Measurements from ENCODE around the gene SEC14L5. TPM values are rescaled to one million over a fixed set of nuclear protein-coding genes. Genes with fewer than 3 reads are reported as not detected.

Gene SEC14L5
- total RNA-seq, 1 experiment from 2014 or later: 2.3 TPM

DNA sequence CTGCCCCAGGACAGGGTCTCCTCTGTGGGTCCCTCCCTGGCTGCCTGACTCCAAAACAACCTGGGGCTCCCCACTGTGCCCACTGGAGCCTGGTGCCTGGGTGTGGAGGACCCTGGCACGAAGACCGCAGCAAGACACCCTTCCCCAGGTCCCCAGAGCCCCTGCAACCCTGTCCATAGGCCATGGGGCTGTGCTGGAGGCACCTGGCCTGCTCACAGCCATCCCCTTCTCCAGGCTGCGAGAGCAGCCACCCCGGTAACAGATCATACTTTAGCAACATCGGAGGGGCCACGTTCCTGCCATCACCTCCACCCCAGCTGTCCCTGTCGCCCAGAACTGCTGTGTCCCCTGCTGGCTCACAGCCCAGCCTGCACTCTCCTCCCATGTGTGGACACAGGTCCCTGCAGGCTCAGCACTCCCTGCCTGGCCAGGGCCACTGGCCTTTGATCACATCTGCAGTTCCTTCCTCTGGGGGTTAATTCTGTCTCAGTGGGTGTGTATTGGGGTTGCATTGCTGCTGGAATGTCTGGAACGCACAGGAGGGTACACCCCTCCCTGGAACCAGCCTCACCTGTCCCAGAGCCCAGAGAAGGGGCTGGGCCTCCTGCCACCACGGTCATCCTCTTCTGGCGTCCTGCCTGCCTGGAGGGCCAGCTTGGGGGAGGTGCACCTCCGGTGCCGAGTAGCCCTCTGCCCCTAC, 33.4 kb upstream of the SEC14L5 start:
- H3K4me3 Mint-ChIP-seq: no peak overlapping the region
- TF ChIP-seq KAT7 (CRISPR knock-in tag; IDR thresholded peaks at IDR 0.05; ENCODE audit: borderline replicate concordance) (no peak), TEAD1 (CRISPR knock-in tag; IDR thresholded peaks at IDR 0.05) (peak; percentile 16; the same call in 1 of the 2 replicates)
- H3K9me3 Mint-ChIP-seq: peaks cover 8% of the 10 kb centered on the region
- no peaks in the 10 kb centered on the region; the same call in 1 of the 2 replicates for H3K27me3 Mint-ChIP-seq (ENCODE audit: low read depth)
- CTCF ChIA-PET: interaction anchor here (0.5 to 1.8 kb wide), 2 partner anchors 12 to 130 kb away, joined by 3 to 4 read pairs; no protein-coding TSS in a partner anchor
- peak overlapping the region; percentile 91 for H3K27ac Mint-ChIP-seq
- H3K4me1 Mint-ChIP-seq: peaks cover 34% of the 10 kb centered on the region
- DNase-seq (ENCODE audit: low spot score) (peak; percentile 52), ATAC-seq (peak; percentile 89)
- peaks cover 12% of the 10 kb centered on the region for H3K36me3 Mint-ChIP-seq
- POLR2A ChIA-PET: interaction anchor here (1.5 kb wide), 1 partner anchor 19 kb away, joined by 3 read pairs; no protein-coding TSS in a partner anchor

DNA sequence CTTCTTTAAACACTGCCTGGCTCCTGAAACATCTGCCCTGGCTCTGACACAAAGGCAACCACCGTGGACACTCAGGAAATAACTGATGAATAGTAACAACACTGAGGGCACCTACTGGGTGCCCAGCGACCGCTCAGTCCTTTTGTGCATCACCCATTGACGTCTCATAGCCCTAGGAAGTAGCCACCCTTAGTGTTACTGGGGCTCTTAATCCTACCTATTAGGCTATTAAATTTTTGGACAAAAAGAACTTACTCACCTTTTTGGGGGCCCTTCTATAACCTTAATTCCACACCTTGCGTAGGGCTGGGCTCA, 32.9 kb upstream of the SEC14L5 start:
- Mint-ChIP-seq H3K27ac (peak overlapping the region; percentile 91), H3K4me1 (peaks cover 34% of the 10 kb centered on the region), H3K4me3 (no peak overlapping the region), H3K36me3 (peaks cover 12% of the 10 kb centered on the region), H3K9me3 (peaks cover 8% of the 10 kb centered on the region), H3K27me3 (ENCODE audit: low read depth) (no peaks in the 10 kb centered on the region; the same call in 1 of the 2 replicates)
- ATAC-seq (no peak), DNase-seq (ENCODE audit: low spot score) (no peak)
- TF ChIP-seq OVOL2 (CRISPR knock-in tag; IDR thresholded peaks at IDR 0.05; ENCODE audit: borderline replicate concordance): no peak
- TF ChIP-seq, protein P1, sequence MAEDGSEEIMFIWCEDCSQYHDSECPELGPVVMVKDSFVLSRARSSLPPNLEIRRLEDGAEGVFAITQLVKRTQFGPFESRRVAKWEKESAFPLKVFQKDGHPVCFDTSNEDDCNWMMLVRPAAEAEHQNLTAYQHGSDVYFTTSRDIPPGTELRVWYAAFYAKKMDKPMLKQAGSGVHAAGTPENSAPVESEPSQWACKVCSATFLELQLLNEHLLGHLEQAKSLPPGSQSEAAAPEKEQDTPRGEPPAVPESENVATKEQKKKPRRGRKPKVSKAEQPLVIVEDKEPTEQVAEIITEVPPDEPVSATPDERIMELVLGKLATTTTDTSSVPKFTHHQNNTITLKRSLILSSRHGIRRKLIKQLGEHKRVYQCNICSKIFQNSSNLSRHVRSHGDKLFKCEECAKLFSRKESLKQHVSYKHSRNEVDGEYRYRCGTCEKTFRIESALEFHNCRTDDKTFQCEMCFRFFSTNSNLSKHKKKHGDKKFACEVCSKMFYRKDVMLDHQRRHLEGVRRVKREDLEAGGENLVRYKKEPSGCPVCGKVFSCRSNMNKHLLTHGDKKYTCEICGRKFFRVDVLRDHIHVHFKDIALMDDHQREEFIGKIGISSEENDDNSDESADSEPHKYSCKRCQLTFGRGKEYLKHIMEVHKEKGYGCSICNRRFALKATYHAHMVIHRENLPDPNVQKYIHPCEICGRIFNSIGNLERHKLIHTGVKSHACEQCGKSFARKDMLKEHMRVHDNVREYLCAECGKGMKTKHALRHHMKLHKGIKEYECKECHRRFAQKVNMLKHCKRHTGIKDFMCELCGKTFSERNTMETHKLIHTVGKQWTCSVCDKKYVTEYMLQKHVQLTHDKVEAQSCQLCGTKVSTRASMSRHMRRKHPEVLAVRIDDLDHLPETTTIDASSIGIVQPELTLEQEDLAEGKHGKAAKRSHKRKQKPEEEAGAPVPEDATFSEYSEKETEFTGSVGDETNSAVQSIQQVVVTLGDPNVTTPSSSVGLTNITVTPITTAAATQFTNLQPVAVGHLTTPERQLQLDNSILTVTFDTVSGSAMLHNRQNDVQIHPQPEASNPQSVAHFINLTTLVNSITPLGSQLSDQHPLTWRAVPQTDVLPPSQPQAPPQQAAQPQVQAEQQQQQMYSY (CRISPR knock-in tag; IDR thresholded peaks at IDR 0.05): no peak
- TF ChIP-seq, protein P2, sequence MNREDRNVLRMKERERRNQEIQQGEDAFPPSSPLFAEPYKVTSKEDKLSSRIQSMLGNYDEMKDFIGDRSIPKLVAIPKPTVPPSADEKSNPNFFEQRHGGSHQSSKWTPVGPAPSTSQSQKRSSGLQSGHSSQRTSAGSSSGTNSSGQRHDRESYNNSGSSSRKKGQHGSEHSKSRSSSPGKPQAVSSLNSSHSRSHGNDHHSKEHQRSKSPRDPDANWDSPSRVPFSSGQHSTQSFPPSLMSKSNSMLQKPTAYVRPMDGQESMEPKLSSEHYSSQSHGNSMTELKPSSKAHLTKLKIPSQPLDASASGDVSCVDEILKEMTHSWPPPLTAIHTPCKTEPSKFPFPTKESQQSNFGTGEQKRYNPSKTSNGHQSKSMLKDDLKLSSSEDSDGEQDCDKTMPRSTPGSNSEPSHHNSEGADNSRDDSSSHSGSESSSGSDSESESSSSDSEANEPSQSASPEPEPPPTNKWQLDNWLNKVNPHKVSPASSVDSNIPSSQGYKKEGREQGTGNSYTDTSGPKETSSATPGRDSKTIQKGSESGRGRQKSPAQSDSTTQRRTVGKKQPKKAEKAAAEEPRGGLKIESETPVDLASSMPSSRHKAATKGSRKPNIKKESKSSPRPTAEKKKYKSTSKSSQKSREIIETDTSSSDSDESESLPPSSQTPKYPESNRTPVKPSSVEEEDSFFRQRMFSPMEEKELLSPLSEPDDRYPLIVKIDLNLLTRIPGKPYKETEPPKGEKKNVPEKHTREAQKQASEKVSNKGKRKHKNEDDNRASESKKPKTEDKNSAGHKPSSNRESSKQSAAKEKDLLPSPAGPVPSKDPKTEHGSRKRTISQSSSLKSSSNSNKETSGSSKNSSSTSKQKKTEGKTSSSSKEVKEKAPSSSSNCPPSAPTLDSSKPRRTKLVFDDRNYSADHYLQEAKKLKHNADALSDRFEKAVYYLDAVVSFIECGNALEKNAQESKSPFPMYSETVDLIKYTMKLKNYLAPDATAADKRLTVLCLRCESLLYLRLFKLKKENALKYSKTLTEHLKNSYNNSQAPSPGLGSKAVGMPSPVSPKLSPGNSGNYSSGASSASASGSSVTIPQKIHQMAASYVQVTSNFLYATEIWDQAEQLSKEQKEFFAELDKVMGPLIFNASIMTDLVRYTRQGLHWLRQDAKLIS (CRISPR knock-in tag; IDR thresholded peaks at IDR 0.05; ENCODE audit: borderline replicate concordance): no peak
- no peak for TF ChIP-seq ZNF425 (CRISPR knock-in tag; conservative IDR thresholded peaks at IDR 0.05)
- TF ChIP-seq CREM (CRISPR knock-in tag; IDR thresholded peaks at IDR 0.05): no peak
- TF ChIP-seq HMGA2 (CRISPR knock-in tag; IDR thresholded peaks at IDR 0.05): no peak
- TF ChIP-seq NR2C2 (CRISPR knock-in tag; IDR thresholded peaks at IDR 0.05): no peak
- no peak for TF ChIP-seq GABPB1 (CRISPR knock-in tag; IDR thresholded peaks at IDR 0.05)
- TF ChIP-seq ELF4 (CRISPR knock-in tag; IDR thresholded peaks at IDR 0.05; ENCODE audit: low read depth): no peak
- POLR2A ChIA-PET: interaction anchor here (1.5 kb wide), 1 partner anchor 18 kb away, joined by 3 read pairs; no protein-coding TSS in a partner anchor
- CTCF ChIA-PET: interaction anchor here (0.5 to 1.8 kb wide), 2 partner anchors 11 to 129 kb away, joined by 3 to 4 read pairs; no protein-coding TSS in a partner anchor
